Thyroid gland (tissue), 4 donors: Measurements from ENCODE around the gene SMCHD1.

ENCODE experiments used
- POLR2A ChIP-seq, 2 donors: fragments of 450-650 bp; IDR thresholded peaks; one replicate each; pipeline ENCODE4 v1.6.1; 2017; ENCODE audit warnings: antibody characterized with exemption in 2 of 2, mild to moderate bottlenecking in 2 of 2, moderate library complexity in 1 of 2
- TF ChIP-seq, protein P1 (sequence below), 6 experiments: fragments of 200-600 bp in 3 of 6; fragments of 450-650 bp in 3 of 6; sonication (generic) in 3 of 6; IDR thresholded peaks; one replicate each; pipeline ENCODE4 v1.5.1; 2016 to 2019; ENCODE audit warnings: antibody characterized with exemption in 6 of 6, mild to moderate bottlenecking in 2 of 6, inconsistent platforms in 1 of 6, moderate library complexity in 1 of 6

DNA sequence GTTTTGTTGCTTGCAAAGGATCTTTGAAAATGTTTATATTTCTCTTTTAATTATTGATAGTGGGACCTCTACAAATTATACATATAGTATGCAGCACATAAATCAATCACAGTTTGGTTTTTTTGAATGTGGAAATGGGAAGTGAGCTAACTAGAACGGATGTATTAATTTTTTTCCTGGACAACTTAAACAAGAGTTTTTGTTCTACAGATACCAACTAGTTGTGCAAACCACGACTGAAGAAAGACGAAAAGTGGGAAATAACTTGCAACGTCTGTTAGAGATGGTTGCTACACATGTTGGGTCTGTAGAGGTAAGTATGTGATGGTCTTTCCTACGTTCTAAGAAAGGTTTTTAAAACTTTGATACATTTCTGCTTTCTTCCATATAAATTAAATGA, 45.0 kb upstream of the SMCHD1 start:
- TF ChIP-seq, protein P1, sequence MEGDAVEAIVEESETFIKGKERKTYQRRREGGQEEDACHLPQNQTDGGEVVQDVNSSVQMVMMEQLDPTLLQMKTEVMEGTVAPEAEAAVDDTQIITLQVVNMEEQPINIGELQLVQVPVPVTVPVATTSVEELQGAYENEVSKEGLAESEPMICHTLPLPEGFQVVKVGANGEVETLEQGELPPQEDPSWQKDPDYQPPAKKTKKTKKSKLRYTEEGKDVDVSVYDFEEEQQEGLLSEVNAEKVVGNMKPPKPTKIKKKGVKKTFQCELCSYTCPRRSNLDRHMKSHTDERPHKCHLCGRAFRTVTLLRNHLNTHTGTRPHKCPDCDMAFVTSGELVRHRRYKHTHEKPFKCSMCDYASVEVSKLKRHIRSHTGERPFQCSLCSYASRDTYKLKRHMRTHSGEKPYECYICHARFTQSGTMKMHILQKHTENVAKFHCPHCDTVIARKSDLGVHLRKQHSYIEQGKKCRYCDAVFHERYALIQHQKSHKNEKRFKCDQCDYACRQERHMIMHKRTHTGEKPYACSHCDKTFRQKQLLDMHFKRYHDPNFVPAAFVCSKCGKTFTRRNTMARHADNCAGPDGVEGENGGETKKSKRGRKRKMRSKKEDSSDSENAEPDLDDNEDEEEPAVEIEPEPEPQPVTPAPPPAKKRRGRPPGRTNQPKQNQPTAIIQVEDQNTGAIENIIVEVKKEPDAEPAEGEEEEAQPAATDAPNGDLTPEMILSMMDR (IDR thresholded peaks at IDR 0.05) = no peak
- TF ChIP-seq POLR2A (IDR thresholded peaks at IDR 0.05) = no peak
